B cell (primary cell): Measurements from ENCODE around the gene DNASE2B.

ENCODE experiments used
- CTCF ChIP-seq: fragments of 200-600 bp; IDR thresholded peaks from one replicate; pipeline ENCODE4 v1.8.0; 2022; ENCODE audit warnings: antibody characterized with exemption, mild to moderate bottlenecking
- EZH2 ChIP-seq: IDR thresholded peaks from 2 replicates; pipeline ENCODE4 v1.6.1; 2012; ENCODE audit warnings: borderline replicate concordance, low read depth, mild to moderate bottlenecking, moderate library complexity, low read length; ENCODE audit not compliant: insufficient read depth, poor library complexity, severe bottlenecking

GRCh38 chr1:84360316-84360715, 38.0 kb upstream of the DNASE2B start:
- TF ChIP-seq CTCF (no peak), EZH2 (no peak)
